Right lobe of liver (tissue), 4 donors: Measurements from ENCODE around the gene DYNLT2.

Experiments
- CTCF ChIP-seq, 4 donors: fragments of 200-600 bp in 3 of 4; fragments of 450-650 bp in 1 of 4; IDR thresholded peaks; one replicate each; pipeline versions ENCODE4 v1.5.1 to v1.8.0; 2016 to 2022; ENCODE audit warnings: antibody characterized with exemption in 4 of 4, mild to moderate bottlenecking in 2 of 4
- POLR2A ChIP-seq: fragments of 450-650 bp; IDR thresholded peaks from one replicate; pipeline ENCODE4 v1.6.1; 2017; ENCODE audit warnings: antibody characterized with exemption, mild to moderate bottlenecking
- donor health status: DM: no; HTN: no; CAD: no.
- donor health status: DM: no; HTN: no; CAD: no.
- donor health status: DM: no; HTN: yes; CAD: no.

GRCh38 chr6:169766921-169767736, 15.8 kb upstream of the DYNLT2 start:
- TF ChIP-seq POLR2A (no peak), CTCF (IDR thresholded peaks at IDR 0.05) (no peak)
